Liver (tissue), 3 donors: ENCODE results near the gene IPO8.

Experiments used
- ATF3 ChIP-seq: IDR thresholded peaks from 2 replicates; pipeline ENCODE4 v1.6.1; 2016; ENCODE audit warnings: antibody characterized with exemption
- CTCF ChIP-seq: fragments of 150-350 bp; IDR thresholded peaks from 2 replicates; pipeline ENCODE4 v1.5.1; 2017; ENCODE audit warnings: improper control_type of control experiment, low read depth, low read length; ENCODE audit not compliant: missing input control
- EGR1 ChIP-seq, 2 donors: IDR thresholded peaks; 2 replicates each; pipeline ENCODE4 v1.6.1; 2016 to 2018; ENCODE audit warnings: antibody characterized with exemption in 2 of 2, low read depth in 2 of 2
- FOXA1 ChIP-seq: IDR thresholded peaks from 2 replicates; pipeline ENCODE4 v1.6.1; 2016; ENCODE audit warnings: antibody characterized with exemption
- FOXA2 ChIP-seq: IDR thresholded peaks from 2 replicates; pipeline ENCODE4 v1.6.1; 2016; ENCODE audit warnings: antibody characterized with exemption
- JUND ChIP-seq, 2 donors: IDR thresholded peaks; 2 replicates each; pipeline ENCODE4 v1.6.1; 2016; ENCODE audit warnings: antibody characterized with exemption in 2 of 2
- MAX ChIP-seq: IDR thresholded peaks from 2 replicates; pipeline ENCODE4 v1.6.1; 2016; ENCODE audit warnings: antibody characterized with exemption
- RAD21 ChIP-seq, 2 donors: IDR thresholded peaks; 2 replicates each; pipeline ENCODE4 v1.6.1; 2016; ENCODE audit warnings: antibody characterized with exemption in 2 of 2, mild to moderate bottlenecking in 2 of 2
- REST ChIP-seq: IDR thresholded peaks from 2 replicates; pipeline ENCODE4 v1.6.1; 2016; ENCODE audit warnings: antibody characterized with exemption, mild to moderate bottlenecking
- RXRA ChIP-seq, 2 donors: IDR thresholded peaks; 2 replicates each; pipeline ENCODE4 v1.6.1; 2017 to 2018; ENCODE audit warnings: antibody characterized with exemption in 2 of 2, mild to moderate bottlenecking in 1 of 2
- SP1 ChIP-seq: IDR thresholded peaks from 2 replicates; pipeline ENCODE4 v1.6.1; 2018; ENCODE audit warnings: antibody characterized with exemption, mild to moderate bottlenecking
- TAF1 ChIP-seq: conservative IDR thresholded peaks from 2 replicates; pipeline ENCODE4 v1.6.1; 2016; ENCODE audit warnings: antibody characterized with exemption, mild to moderate bottlenecking
- YY1 ChIP-seq: IDR thresholded peaks from 2 replicates; pipeline ENCODE4 v1.6.1; 2016; ENCODE audit warnings: antibody characterized with exemption, mild to moderate bottlenecking
- donor health status: healthy.
- donor health status: healthy.

- no peak for TF ChIP-seq FOXA1
- TF ChIP-seq REST = no peak
- no peak for TF ChIP-seq SP1
- TF ChIP-seq CTCF = no peak
- no peak for TF ChIP-seq RAD21 (IDR thresholded peaks at IDR 0.05)
- no peak for TF ChIP-seq YY1
- no peak for TF ChIP-seq JUND (IDR thresholded peaks at IDR 0.05)
- TF ChIP-seq MAX = no peak
- no peak for TF ChIP-seq TAF1
- no peak for TF ChIP-seq EGR1 (IDR thresholded peaks at IDR 0.05; ENCODE audit: low read depth in 2 of 2)
- no peak for TF ChIP-seq FOXA2
- TF ChIP-seq ATF3 = no peak
- TF ChIP-seq RXRA (IDR thresholded peaks at IDR 0.05) = no peak
Observed at GRCh38 chr12:30652034-30652696, 43.5 kb downstream of the IPO8 start.
